DMS114 treated with DMSO at 0.1 percent for 48 hours (cell line): ENCODE measurements around the gene UBXN2A.
"Not testable (repeated sequence)": the region's sequence is repeated elsewhere in the genome, so short reads cannot be mapped to it uniquely, and the experiment has no call there.

Experiments
- DNase-seq: peaks from one replicate; lab custom pipeline; 2025; ENCODE audit not compliant: unreplicated experiment; lab: John Stamatoyannopoulos, UW

The UBXN2A gene

GRCh38 chr2:24011250-24012104 is 71.2 kb downstream of the UBXN2A start:
- DNase-seq = no peak

- DNase-seq = no peak
Measured at GRCh38 chr2:24012521-24013188, 72.4 kb downstream of the UBXN2A start.

GRCh38 chr2:24014902-24015301 is 74.6 kb downstream of the UBXN2A start:
- not testable (repeated sequence) for DNase-seq

GRCh38 chr2:24015562-24016375 is 75.5 kb downstream of the UBXN2A start:
- no peak for DNase-seq

GRCh38 chr2:24016376-24016761 is 76.1 kb downstream of the UBXN2A start:
- no peak for DNase-seq

- no peak for DNase-seq
Measured at GRCh38 chr2:24016853-24017703, 76.8 kb downstream of the UBXN2A start.

GRCh38 chr2:24017711-24018110 is 77.4 kb downstream of the UBXN2A start:
- DNase-seq = no peak

- no peak for DNase-seq
Measured at GRCh38 chr2:24018241-24018640, 78.0 kb downstream of the UBXN2A start.

GRCh38 chr2:24019729-24020128 is 79.5 kb downstream of the UBXN2A start:
- no peak for DNase-seq

- DNase-seq = no peak
Measured at GRCh38 chr2:24020244-24020643, 80.0 kb downstream of the UBXN2A start.

- no peak for DNase-seq
Measured at GRCh38 chr2:24021122-24021998, 81.1 kb downstream of the UBXN2A start.

GRCh38 chr2:24022324-24022974 is 82.2 kb downstream of the UBXN2A start:
- no peak for DNase-seq

- DNase-seq = no peak
Measured at GRCh38 chr2:24022975-24023575, 82.8 kb downstream of the UBXN2A start.

GRCh38 chr2:24024018-24024417 is 83.8 kb downstream of the UBXN2A start:
- DNase-seq = no peak

- no peak for DNase-seq
Measured at GRCh38 chr2:24024996-24025663, 84.9 kb downstream of the UBXN2A start.

- DNase-seq = no peak
Measured at GRCh38 chr2:24026233-24026632, 86.0 kb downstream of the UBXN2A start.

GRCh38 chr2:24038786-24039499 is 98.7 kb downstream of the UBXN2A start:
- no peak for DNase-seq

- no peak for DNase-seq
Measured at GRCh38 chr2:24040511-24040910, 100.2 kb downstream of the UBXN2A start.
